CD4-positive, alpha-beta T cell treated with Interferon gamma for 1 hour (primary cell): ENCODE measurements around the gene SLC29A2.
A peak's percentile ranks its signal among the peaks of the same experiment; 100 is the strongest.
"Not testable (repeated sequence)": the region's sequence is repeated elsewhere in the genome, so short reads cannot be mapped to it uniquely, and the experiment has no call there.

Source experiments
- DNase-seq: peaks from one replicate; pipeline ENCODE4 v3.0.0-alpha.2; 2020

Gene SLC29A2

DNA sequence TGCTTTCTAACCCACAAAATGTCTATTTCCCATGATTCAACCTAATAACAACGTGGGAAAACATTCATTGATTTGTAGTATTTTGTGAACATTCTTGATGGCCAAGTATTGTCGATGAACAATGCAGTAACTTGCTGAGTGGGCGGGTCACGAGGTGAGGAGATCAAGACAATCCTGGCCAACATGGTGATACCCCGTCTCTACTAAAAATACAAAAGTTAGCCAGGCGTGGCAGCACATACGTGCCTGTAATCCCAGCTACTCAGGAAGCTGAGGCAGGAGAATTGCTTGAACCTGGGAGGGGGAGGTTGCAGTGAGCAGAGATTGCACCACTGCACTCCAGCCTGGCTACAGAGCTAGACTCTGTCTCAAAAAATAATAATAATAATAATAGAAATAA is 8.7 kb upstream of the SLC29A2 start:
- not testable (repeated sequence) for DNase-seq

DNA sequence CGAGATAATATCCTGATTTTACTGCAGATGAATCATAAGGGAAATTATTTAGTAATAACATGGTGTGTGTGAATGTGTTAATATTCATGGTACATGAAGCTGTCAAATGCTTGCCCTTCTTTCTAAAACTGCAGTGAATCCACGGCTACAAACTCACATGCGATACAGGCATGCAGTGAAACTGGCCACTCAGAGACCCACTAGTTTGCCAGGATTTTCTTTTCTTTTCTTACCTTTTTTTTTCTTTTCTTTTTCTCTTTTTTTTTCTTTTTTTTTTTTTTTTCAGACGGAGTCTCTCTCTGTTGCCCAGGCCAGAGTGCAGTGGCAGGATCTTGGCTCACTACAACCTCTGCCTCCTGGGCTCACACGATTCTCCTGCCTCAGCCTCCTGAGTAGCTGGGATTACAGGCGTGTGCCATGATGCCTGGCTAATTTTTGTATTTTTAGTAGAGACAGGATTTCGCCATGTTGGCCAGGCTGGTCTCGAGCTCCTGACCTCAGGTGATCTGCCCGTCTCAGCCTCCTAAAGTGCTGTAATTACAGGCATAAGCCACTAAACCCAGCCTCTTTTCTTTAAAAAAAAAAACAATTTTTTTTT is 2.2 kb upstream of the SLC29A2 start:
- not testable (repeated sequence) for DNase-seq

DNA sequence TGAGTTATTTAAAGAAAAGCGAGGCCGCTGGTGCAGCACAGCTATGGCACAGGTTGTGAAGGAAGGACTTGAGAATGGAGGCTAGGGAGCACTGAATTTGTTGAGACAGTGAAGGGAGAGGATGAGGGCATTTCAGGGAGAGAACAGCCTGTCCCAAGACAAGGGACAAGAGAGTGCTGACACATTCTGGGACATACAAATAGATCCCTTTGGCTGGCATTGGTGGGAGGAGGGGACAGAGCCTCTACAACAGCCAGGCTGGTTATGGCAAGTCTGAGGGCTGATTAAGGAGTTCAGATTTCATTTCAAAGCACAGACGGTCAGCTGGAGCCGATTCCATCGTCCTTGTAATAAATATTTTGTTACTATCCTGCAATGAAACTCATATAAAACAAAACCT is 1.7 kb upstream of the SLC29A2 start:
- DNase-seq, result no peak

DNA sequence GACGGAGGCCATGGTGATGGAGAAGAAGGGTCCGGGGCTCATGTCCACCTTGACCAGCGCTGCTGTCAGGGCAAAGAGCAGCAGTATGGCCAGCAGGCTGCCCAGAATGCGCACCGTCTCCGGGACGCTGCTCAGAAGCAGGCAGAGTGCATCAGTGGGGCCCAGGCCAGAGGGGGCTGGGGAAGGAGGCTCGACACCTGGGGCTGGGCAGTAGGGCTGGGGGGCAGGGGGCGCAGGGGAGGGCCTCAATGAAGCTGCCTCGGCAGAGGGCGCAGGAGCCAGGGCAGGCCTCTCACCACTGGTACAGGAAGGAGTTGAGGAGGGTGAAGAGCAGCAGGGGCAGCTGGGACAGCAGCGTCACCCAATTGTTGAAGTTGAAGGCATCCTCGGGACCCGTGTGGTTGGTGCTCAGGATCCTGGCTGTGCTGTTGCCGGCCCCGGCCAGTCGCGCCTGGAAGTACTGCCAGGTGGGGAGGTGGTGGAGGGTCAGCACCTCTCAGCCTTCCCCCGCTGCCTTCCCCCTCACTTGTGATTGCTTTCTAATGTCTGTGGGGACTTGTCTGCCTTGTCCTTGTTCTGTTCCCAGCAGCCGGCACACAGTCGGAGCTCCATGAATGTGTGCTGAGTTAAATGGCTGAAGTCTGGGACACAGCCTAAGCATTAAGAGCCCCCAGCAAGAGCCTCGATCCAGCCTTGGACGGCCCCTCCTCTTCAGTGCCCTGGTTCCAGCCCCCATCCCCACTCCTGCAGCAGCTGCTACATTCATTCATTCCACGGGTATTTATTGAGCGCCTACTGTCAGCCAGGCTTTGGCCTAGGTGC is 2.3 kb downstream of the SLC29A2 start:
- no peak for DNase-seq

DNA sequence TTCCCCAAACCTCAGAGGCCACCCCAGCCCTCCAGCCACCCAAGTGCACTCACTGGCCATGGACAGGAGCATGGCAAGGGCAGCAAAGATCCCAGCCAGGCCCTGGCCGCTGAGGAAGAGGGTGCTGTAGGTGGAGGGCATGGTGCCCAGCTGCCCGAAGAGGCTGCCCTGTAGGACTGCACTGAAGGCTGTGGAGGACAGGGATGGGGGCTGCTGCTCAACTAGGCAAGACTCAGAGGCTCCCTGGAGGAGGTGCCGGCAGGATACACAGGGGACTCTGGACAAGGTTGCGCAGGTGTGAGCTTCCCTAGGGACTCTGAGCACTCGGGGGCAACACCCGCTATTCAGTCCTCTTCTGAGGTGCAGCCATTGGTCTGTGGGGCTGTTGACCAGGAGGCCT is 3.1 kb downstream of the SLC29A2 start:
- DNase-seq, result no peak

DNA sequence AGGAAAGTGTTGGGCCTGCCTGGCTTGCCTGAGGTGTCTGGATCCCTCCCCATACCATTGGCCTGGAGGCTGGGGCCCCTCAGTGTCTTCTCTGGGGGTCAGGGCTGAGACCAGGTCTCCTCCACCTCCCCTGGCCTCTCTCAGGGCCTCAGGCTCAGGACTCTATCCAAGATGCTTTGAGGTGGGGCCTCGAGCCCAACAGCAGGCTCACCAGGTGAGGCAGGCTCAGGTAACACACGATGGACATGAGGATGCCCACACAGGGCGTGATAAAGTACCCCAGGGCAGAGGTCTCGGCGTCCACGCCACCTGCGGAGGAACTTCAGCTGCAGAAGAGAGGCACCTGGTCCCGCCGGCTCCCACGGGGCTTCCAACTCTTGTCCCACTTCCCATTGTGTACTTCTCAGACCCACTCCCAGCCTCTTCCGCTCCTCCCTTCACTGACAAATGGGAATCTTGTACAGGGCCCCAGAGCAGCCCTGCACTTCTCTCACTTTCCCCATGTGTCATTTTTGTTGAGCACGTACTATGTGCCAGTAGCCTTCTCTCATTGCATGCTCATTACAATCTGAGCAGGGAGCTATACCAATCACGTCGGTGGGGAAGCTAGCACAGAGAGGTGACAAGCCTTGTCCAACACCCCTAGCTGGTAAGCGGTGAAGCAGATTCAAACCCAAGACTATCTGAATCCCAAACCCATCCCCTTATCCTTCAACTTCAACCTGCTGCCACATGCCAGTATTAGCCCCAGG is 3.8 kb downstream of the SLC29A2 start:
- no peak for DNase-seq

DNA sequence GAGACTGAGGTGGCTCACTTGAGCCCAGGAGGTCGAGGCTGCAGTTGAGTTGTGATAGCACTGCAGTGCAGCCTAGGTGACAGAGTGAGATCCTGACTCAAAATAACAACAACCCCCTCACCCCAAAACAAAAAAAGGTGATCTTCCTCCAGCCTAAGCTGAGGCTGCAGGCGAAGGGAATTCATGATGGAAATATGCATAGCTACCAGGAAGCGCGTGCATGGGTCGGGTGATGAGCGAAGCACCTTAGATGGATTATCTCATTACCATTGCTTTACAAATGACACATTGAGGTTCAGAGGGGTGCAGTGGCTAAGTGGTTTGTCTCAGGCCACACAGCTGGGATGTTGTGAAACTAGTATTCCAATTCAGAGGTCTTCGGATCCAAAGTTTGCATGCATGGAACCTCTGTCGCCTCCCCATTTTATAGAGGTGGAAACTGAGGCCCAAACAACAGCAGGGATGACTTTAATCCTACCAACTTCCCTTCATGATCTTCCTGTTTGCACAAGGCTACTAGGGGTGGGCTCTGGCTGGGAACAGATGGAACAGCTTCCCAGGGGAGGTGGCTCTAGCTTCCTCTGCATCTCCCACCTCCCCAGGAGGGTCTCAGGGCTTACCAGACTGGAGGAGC is 4.6 kb downstream of the SLC29A2 start:
- no peak for DNase-seq

DNA sequence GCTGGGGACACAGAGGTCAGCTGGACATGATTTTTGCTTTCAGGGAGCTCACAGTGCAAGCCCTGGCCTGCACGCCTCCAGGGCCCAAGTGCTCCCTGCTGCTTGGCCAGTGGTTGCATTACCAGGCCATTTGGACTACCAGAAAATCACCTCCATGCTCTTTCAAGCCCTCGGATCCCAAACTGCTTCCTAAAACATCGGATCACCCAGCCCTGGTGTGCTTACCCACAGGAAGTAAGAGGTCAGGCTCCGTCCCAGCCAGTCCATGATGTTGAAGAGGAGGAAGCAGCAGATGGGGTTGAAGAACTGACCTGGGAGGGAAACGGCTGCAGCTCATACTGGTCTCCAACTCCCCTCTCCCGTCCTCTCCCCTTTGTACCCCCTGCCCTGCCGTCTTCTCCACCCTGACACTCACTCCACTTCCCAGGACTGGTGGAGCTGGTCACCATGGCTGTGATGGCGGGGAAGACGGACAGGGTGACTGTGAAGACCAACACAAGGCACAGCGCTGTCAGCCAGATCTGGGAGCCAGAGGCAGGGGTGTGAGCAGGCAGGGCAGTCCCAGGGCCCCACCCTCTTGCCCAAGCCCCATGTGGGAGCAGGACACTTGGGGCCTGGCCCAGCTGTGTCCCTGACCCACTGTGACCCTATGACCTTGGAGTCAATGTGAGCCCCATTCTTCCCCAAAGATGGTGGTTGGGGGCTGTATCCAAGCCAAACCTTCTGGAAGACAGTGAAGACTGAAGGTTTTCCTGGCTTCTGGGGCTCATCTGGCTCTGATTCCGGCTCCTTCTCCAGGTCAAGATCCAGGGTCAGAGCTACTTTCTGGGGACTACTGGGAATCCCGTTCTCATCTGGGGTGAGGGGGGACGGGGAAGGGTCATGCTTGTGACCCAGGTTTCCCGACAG is 5.6 kb downstream of the SLC29A2 start:
- DNase-seq, result no peak

DNA sequence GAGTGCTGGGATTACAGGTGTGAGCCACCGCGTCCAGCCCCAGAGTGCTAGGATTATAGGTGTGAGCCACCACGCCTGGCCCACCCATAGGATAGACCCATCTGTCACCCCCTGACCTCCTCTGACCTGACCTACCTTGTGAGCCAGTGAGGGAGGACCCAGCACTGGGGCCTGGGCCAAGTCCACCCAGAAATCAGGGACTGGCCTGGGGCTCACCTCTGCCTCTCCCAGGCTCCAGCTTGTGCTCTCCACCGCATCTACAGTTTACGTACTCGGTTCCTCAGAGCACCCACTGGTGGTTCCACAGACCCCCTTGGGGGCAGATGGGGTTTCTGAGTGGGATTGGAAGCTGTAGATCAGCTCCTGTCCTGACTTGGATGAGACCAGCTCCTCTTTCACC is 6.4 kb downstream of the SLC29A2 start:
- no peak for DNase-seq

DNA sequence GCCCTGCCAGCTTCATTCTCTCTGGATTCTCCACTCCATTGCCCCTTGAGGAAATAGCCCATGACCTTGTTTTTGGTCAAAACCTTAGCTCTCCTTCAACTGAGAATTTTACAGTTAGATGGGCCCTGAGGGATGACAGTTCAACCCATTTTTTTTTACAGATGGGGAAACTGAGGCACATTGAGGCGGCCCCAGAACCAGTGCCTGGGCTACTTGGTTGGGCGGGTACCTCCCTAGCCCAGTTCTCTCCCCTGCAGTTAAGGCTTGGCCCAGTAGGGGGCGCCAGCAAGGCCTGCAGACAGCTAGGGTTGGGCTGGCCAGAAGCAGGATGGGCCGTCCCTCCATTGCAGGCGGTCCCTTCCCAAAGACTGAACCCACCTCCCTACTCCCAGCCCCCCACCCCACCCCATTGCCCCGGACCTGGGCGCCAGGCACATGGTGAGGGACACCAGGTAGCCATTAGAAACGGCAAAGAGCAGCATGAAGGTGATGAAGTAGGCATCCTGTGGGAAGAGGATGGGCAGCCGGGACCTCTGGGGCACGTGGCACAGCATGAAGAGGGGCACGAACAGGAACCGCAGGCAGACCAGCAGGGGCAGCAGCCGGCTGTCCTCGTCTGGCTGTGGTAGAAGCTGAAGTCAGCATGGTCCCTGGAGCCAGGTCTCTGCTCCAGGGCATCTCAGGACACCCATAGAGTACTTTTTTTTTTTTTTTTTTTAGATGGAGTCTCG is 7.6 kb downstream of the SLC29A2 start:
- peak; percentile 49 for DNase-seq

DNA sequence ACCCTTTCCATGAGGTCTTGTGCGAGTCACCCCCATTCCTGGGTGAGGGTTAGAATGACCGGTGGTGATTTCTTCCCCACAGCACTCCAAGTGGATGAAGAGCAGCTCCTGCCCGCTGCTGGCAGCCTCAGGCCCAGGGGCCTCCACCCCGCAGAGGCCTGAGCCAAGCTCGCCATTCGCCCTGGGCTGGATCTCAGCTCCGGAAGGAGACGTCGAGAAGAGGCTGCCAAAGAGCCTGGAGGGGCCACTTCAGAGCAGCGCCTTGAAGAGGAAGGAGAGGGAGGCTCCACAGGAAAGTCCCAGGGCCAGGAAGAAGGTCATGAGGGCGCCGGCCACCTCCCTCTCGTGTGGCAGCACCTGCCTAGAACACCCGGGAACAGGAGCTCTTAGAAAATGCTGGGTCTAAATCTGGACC is 8.4 kb downstream of the SLC29A2 start:
- DNase-seq, result no peak

DNA sequence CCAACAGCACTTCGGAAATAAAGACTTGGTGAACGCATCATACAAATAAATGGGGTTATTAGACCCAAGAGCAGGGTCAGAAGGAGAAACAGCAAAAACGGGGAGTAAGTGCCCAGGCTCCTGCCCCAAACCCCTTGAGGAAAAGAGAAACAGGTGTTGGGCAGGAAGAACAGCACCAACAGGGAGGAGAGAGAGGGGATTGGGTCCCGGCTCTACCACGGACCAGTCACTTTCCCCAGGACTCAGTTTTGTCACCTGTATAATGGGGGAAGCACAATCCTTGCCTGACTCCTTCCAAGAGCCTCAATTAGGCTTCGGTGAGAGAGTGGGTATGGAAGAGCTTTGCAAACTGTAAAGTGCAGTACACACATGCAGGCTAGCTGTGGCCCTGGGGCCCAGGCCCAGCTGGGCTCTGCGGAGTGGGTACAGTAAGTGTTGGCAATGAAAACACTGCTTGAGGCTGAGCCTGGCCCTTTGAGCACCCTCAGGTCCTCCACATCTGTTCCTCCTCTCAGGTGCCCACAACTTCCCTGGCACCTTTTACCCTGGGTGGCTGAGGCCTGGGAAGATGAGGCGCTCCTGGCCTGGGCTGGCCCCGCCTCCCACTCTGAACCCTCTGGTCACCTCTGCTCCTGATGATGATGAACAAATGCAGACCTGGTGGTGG is 8.9 kb downstream of the SLC29A2 start:
- DNase-seq, result no peak

DNA sequence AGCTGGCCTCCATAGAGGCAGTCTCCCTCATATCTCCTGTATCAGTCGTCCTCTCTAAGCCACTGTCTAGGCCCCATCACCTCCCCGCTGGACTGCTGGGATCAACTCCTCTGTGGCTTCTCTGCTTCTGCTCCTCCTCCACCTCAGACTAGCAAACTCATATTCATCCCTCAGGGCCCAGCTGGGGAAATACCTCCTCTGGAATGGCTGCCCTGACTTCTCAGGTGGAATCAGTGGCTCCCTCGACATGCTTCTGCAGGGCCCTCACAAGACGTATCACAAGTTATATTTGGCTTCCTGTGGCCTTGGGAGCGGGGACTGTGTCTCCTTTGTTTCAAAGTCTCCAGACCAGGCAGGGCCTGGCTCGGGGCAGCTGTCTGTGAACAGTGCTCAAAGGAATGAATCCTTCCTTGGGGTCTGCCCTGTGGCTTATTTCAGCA is 10.0 kb downstream of the SLC29A2 start:
- DNase-seq, result no peak

DNA sequence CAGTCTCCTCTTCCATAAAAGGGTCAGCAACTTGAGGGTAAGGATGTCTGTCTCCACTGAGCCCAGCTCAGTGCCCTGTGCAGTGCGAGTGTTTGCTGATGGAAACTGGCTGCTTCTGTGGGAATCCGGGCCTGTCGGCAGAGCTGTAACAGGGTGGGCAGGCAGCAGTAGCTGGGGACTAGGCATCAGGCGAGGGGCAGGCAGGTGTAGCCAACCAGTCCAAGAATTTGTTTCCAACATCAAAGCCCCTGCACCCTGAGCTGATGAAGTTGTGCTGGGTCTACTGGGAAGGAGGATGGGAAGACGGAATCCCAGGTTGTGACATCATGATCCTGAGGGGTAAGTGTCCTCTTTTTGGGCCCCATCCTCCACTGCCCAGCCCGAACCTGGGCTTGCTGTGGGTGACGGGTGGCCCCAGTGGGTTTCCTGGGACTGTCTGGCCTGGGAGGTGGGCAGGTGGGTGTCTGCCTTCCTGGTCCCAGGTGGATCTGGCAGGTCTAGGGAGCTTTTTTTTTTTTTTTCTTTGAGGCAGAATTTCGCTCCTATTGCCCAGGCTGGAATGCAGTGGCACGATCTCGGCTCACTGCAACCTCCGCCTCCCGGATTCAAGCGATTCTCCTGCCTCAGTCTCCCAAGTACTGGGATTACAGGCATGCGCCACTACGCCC is 11.0 kb downstream of the SLC29A2 start:
- no peak for DNase-seq

DNA sequence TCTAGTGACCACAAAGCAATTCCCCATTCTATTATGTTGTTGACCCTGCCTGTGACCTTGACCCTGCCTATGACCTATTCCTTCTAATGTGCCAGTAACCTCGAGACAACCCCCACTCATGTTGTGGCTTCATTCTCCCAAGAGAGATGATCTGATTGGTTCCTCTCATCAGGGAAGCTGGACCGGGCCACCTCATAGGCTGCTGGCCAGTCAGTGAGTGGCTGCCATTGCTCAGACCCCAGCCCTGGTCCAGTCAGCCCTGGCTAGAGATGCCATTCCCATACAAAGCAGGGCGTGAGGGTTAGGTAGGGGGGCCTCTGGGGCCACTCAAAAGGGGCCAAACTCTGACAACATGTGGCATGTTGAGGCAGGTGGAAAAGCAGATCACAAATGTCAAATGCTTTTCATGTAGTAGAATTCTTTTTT is 11.9 kb downstream of the SLC29A2 start:
- DNase-seq, result no peak

DNA sequence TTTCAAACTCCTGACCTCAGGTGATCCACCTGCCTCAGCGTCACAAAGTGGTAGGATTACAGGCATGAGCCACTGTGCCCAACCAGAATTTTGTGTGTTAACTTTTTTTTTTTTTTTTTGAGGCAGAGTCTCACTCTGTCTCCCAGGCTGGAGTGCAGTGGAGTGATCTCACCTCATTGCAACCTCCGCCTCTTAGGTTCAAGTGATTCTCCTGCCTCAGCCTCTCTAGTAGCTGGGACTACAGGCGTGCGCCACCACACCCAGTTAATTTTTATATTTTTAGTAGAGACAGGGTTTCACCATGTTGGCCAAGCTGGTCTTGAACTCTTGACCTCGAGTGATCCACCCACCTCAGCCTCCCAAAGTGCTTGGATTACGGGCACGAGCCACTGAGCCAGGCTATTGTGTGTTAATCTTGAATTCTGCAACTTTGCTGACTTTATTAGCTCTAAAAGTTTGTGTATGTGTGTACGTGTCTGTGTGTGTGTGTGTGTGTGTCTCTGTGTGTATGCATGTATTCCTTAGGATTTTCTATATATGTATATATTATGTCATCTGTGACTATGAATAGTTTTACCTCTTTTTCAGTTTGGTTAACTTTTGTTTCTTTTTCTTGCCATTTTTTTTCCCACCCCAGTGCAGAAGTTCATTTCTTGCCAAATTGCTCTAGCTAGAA is 20.9 kb downstream of the SLC29A2 start:
- not testable (repeated sequence) for DNase-seq

DNA sequence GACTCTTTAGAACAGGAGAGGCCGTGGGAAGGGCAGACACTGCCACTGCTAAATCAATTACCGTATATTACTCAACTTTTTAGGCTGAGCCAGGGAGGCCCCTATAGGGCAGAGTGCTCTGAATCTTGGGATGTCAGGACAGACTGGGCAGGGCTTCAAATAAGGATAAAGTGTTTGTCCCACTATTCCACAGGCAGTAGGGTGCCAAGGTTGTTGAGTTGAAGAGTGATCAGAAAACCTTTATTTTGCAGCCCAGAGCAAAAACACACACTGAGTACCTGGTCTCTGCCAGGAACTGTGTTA is 22.5 kb downstream of the SLC29A2 start:
- no peak for DNase-seq

DNA sequence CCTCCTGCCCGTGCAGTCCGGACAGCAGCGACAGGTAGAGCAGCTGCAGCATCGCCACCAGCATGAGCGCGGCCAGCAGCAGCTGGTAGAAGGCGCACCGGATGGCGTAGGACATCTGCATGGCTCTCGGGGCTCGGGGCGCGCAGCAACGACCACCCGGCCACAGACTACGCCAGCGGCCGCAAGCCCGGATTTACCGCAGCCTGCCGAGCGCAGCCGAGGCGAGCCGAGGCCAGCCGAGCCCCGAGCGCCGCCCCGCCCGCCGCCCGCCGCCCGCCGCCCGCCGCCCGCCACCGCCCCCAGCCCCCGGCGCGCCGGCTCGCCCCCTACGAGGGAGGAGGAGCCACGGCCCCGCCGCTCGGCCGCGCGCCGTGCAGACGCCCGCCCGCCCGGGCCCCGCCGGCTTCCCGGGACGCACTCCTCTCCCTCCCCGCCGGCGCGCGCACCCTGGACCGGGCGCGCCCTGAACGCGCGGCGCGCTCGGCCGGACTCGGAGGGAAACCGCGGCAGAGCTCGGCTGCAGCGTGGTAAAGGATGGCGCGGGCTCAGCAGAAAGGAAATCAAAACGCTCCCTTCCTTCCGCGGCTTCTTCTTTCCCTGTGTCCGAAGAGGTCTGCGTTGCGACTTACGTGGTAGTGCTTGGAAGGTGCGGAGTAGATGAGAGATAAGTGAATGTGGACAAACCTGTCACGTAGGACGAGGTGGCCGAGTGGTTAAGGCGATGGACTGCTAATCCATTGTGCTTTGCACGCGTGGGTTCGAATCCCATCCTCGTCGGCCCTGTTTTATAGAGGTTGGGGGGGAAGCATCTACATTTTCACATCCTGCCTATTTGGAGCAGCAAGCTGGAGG is 23.9 kb downstream of the SLC29A2 start, which contains the start of gene B4GAT1:
Gene B4GAT1, minus strand, starts transcription at position 205 of the 852 bp plus-strand sequence. Its CDS starts 84 bp downstream, at position 121.
- peak; percentile 85 for DNase-seq
